Measurements from ENCODE around the gene ZNF488.
"Not testable (repeated sequence)": the region's sequence is repeated elsewhere in the genome, so short reads cannot be mapped to it uniquely, and the experiment has no call there.

Gene ZNF488

GRCh38 chr10:47409866-47410256 is 25.8 kb upstream of the ZNF488 start:
- no peak for DNase-seq (ENCODE audit: low spot score)

DNA sequence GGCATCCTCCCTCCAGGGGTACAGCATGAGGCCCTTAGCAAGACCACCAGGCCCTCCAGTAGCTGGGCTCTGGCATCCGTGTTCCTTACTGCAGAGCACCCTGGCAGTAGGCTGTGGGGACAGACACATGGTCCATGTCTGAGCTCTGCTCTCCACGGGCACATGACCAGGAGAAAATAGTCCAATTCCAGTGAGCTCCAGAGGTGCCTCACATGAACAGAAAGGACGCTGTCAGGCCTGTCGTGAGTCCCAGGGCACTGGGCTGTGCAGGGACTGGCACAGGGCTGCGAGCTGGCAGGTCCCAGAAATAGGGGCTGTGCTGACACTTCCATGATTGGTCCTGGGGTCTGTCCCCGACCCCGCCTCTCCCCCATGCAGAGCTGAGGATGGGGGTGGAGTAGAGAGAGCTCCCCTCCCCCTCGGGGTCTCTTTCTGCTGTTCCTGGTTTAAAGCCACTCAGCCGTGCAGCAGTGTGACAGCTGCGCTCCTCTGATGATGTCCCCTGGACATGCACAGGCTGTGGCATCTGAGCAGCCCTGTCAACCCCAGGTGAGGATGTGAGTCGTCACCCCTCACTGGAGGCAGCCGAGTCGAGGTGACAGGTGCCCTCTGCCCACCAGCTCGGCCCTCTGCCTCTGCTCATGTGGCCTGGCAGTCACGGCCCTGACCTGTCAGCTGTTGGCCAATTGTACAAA is 25.2 kb upstream of the ZNF488 start:
- no peak for DNase-seq (ENCODE audit: low spot score)

DNA sequence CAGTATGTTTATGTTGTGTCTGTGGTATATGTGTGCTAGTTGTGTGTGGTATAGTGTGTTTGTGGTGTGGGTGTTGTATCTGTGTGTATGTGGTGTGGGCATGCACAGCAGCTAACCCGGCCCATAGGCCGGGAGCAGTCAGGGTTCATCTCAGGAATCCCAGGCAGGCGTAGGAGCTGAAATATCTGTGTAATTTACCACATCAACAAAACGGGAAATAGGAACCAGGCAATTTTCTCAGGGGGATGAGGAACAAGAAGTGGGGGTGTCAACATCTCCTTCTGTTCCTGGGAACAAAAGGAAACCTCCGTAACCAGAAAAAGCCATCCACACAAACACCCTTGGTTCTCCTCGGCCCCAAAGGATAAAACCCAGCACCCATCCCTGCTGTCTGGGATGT is 24.5 kb upstream of the ZNF488 start:
- DNase-seq (ENCODE audit: low spot score): no peak

DNA sequence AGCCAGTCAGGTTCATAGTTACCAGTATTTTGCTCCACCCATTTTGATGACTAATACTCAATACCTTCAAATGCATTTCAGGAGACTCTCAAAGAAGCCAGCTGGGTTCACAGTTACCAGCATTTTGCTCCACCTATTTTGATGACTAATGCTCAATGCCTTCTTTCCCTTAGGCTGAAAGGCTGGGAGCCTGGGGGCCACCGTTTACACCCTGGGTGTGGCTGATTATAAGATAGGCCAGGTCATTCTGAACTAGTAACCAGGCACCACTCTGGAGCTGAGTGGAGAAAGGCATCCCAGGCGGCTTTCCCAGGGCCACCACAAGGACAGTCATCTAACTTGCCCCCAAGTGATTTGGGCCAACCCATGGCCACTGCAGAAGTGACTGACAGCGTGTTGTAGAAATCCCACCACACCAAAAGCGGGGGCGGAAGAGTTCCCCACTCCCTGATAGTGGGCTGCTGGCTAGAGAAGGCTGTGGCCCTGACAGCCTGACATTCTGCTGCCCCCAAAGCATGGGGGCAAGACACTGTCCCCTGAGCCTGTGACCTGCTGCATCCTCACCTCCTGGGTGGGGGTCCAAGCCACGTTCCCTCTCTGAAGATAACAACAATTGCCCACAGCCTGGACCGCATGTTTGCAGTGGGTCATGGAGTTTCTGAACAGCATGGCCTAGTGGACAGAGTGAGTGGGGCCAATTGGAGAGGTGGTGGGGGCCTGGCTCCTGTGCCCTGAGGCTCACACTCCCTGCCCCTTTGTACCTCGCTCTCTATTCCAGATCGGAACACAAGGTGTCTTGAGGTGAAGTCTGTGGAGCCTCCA is 23.0 kb upstream of the ZNF488 start:
- DNase-seq (ENCODE audit: low spot score): peak; percentile 98

GRCh38 chr10:47406548-47406869 is 22.4 kb upstream of the ZNF488 start:
- no peak for DNase-seq (ENCODE audit: low spot score)

DNA sequence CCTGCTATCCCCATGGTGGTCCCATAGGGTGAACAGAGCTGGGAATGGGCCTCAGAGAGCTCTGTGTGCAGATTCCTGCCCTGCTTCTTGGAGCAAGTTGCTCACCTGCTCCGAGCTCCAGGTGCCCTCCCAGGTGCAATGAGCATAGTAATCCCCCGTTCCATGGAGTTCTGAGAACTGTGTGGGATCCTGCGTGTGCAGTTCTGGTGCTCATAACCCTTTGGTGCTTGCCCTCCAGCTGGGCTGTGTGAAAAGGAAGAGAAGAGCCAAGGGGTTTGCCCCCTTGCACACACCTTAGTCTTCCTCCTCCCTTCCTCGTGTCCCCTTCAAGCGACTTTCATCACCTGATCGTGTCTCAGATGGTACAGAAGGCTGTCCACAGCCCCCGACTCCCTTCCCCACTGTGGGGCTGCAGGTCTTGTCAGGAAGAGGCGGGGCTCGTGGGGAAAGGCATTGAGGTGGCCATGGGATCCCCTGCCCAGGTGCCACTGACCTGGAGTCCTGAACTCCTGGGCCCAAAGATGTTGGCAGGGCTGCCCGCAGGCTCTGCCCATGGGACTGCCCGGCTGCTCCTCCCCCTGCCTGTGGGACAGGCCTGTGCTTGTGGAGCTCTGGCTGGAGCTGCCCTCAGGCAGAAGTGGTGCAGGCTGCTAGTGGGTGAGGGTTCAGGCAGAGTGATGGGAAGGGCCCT is 21.9 kb upstream of the ZNF488 start:
- no peak for DNase-seq (ENCODE audit: low spot score)

DNA sequence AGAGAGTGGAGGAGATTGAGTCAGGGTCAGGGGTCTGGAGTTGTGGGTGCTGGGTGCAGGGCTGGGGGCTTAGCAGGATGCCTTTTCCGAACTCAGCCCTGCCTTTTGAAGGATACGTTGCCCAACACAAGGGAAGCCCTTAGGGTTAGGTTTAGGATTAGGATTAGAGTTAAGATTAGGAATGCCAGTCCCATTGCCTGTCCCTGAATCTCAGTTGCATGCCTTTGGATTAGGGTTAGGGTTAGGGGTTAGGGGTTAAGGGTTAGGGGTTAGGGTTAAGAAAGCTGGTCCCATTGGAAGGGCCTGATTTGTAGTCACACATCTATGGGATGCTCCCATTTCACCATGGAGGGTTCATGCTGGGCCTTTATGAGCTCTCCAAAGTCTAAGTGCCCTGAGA is 20.8 kb upstream of the ZNF488 start:
- no peak for DNase-seq (ENCODE audit: low spot score)

GRCh38 chr10:47404446-47404845 is 20.4 kb upstream of the ZNF488 start:
- DNase-seq (ENCODE audit: low spot score): no peak

DNA sequence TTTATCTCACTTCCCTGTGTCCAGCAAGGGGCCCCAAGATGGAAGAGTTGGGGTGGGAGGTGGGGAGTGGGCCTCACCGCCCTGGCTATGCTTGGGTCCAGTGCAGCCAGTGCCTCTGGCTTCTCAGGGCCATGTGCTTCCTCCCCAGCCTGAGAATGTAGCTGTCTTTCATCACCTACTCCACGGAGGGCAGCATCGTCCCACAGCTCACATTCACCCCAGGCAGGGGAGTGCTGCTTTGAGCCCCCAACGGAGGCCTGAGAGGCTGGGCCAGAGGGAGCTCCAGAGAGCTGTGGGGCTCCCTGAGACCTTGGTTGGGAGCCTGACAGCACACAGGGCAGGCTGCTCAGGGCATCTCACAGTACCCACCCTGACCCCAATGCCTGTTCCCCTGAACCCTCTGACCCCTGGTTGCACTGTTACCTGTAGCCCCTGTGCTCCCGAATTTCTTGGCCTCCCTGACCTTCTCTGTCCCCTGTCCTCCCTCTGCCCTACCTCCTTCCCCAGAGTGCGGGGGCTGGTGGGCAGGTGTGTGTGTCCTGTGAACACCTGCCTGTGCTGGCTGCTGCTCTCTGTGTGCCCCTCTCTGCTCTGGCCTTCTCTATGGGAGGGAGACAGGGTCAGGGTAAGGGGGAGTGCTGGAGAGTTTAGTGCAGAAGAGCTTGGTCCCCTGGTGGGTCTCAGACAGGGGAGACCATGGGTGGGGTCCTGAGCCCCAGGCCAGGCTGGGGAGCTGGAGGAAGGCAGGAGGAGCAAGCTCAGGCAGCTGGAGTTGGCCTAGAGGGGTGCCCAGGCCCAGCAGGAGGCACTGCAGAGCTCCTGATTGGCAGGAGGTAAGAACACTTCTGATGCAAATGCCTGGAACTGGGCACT is 19.6 kb upstream of the ZNF488 start:
- no peak for DNase-seq (ENCODE audit: low spot score)

- peak; percentile 85 for DNase-seq (ENCODE audit: low spot score)
These were observed 18.7 kb upstream of the ZNF488 start for GRCh38 chr10:47402641-47403301.

DNA sequence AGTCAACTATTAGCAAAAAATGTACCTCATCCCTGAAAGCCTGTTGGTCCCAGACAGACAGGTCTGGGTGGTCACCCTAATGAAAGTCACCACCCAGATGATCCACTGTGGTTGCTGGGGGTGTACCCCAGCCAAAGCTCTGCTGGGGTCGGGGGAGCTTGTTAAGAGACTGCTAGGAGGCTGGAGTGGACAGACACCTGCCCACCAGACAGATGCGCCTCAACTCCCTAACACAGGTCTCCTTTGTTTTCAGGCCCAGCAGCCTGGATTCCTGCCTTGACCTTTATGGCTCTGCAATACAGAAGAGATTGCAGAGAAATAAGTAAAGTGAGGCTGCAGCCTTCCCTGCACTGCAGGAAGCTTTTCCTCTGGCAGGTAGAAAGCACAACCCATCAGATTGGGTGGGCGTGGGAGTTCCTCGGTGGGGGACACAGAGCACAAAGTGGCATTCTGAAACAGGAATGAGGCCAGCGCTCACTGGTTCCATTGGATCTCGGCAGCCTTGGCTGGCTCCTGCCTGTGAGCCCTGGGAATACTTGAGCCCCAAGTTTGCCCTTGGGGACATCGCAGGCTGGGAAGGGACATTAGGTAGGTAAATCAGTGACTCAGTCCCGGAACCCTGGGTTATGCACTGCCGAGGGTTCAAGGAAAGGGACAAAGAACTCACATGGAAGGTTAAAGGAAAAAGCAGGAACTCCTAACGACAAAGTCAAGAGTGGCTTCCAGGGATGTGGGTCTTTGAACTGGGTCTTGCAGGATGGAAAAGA is 18.0 kb upstream of the ZNF488 start:
- no peak for DNase-seq (ENCODE audit: low spot score)

DNA sequence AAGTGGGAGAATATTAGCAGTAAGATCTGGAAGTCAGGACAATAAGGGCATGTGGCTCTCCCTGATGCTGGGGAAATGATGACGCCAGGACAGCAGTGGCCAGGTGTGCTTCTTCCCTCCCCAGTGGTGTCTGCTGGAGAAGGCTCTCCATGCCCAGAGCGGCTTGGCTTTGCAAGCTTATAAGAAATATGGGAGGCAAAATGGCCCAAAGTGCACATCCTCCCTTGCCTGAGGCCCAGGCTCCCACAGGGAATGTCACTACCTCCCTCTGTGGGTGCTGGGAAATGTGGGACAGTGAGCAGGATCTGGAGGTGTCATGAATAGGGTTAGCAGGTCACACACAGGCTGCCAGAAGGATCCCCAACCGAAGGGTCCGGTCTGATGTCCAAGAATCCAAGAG is 17.1 kb upstream of the ZNF488 start:
- no peak for DNase-seq (ENCODE audit: low spot score)

DNA sequence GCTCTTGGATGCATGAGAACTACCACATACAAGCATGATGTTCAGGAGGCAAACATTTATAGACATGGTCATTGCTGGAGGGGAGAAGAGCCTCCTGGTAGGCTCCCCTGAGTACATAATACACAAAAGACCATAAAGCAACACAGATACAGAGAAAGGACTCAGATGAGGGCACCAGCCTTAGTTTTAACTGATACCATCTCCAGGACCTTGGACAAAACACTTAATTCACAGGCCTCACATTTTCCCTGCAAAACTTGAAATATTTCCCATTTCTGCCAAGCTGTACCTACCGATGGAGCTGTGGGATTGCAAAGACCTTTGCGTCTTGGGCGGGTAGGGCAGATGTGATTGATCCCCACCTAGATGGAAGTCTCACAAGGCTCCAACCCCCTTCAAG is 16.7 kb upstream of the ZNF488 start:
- DNase-seq (ENCODE audit: low spot score): no peak

DNA sequence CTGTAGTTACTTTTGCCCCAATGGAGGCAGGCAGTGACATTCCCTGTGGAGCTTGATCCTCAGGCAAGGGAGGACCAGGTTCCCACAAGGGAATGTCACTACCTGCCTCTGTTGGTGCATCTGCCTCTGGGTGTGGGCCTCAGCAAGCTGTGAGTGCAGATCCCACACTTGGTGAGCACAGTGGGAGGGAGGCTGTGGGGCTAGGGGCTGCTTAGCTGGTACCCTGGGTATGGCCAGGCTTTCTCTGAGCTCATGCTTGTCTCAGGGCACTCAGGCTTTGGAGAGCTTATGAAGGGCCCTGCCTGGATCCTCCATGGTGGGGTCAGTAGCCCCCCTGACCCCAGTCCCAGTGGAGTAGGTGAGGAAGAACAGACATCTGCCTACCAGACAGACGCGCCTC is 16.2 kb upstream of the ZNF488 start:
- DNase-seq (ENCODE audit: low spot score): no peak

DNA sequence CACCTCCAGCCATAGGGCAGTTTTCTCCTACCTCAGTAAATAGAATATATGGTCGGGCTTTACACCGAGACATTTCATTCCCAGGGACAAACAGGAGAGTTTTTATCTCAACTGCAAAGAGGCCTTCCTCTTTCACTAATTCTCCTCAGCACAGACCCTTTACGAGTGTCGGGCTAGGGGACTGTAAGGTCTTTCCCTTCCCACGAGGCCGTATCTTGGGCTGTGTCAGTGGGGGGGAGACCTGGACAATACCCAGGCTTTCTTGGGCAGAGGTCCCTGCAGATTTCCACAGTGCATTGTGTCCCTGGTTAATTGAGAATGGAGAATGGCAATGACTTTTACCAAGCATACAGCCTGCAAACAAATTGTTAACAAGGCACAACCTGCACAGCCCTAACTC is 13.2 kb upstream of the ZNF488 start:
- no peak for DNase-seq (ENCODE audit: low spot score)

GRCh38 chr10:47396311-47396717 is 12.2 kb upstream of the ZNF488 start:
- DNase-seq (ENCODE audit: low spot score): no peak

- no peak for DNase-seq (ENCODE audit: low spot score)
These were observed 5.5 kb upstream of the ZNF488 start for GRCh38 chr10:47389619-47390018.

GRCh38 chr10:47388879-47389278 is 4.8 kb upstream of the ZNF488 start:
- no peak for DNase-seq (ENCODE audit: low spot score)

- not testable (repeated sequence) for DNase-seq (ENCODE audit: low spot score)
These were observed 2.0 kb upstream of the ZNF488 start for GRCh38 chr10:47386104-47386503.

DNA sequence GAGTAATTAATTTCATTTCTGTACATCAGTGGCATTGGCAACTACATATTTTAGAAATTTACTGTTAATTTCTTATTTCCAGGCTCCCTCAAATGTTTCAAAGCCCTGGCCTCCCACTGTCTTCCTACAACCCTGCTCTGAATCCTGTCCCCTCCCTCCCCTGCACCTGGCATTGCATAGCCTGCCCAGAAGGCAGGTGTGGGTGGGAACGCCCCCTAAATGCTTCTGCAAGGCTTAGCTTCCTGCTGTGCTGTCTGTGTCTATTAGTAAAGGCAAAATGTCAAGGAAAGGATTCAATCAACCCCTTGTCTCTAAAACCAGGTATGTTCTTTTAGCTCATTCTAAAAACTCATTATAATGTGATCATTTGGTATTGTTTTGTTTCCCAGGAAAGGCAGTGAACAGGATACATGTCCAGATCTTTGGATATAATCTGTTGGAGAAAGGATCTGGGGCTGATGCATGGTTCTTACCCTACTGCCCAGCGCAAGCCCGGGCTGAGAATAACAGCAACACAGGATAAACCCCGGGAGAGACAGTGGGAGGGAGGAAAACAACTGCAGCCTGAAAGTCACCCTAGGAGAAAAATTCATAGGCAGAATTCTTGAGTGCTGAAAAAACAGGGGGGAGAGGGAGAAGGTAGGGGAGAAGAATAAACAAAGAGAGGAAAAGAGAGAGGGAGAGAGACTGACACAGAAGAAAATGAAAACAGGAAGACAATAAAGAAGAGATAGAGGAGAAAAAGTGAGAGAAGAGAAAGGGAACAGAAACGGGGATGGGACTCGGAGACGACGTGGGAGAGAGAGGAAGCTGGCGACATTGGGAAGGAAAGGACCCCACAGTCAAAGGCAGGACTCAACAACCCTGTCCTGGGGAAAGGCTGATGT is 589 bp downstream of the ZNF488 start:
- DNase-seq (ENCODE audit: low spot score): peak; percentile 63

Data from SW480 (cell line).